Subcutaneous abdominal adipose tissue (tissue), 5 donors: ENCODE data around the gene CTBS.
A peak's percentile ranks its signal among the peaks of the same experiment; 100 is the strongest.
"Not testable (repeated sequence)": the region's sequence is repeated elsewhere in the genome, so short reads cannot be mapped to it uniquely, and the experiment has no call there.

Experiments
- H3K27ac ChIP-seq: one replicate; pipeline ENCODE4 v1.7.0; 2013; ENCODE audit warnings: low read depth, mild to moderate bottlenecking, inconsistent platforms, low read length, moderate library complexity
- H3K27me3 ChIP-seq, 5 donors: one replicate each; pipeline ENCODE4 v1.7.0; 2013; ENCODE audit warnings: low read length in 5 of 5, inconsistent platforms in 1 of 5; ENCODE audit not compliant: control insufficient read depth in 5 of 5, insufficient read depth in 4 of 5
- H3K36me3 ChIP-seq, 5 donors: one replicate each; pipeline ENCODE4 v1.7.0; 2013; ENCODE audit warnings: low read length in 5 of 5; ENCODE audit not compliant: control insufficient read depth in 5 of 5, insufficient read depth in 5 of 5
- H3K4me1 ChIP-seq, 5 donors: one replicate each; pipeline ENCODE4 v1.7.0; 2013; ENCODE audit warnings: low read length in 5 of 5, mild to moderate bottlenecking in 3 of 5, moderate library complexity in 1 of 5; ENCODE audit not compliant: control insufficient read depth in 5 of 5, insufficient read depth in 5 of 5
- H3K4me3 ChIP-seq, 5 donors: one replicate each; pipeline ENCODE4 v1.7.0; 2013; ENCODE audit warnings: low read length in 5 of 5, low read depth in 1 of 5
- H3K9ac ChIP-seq, 5 donors: one replicate each; pipeline ENCODE4 v1.7.0; 2013; ENCODE audit warnings: low read length in 5 of 5, mild to moderate bottlenecking in 4 of 5, moderate library complexity in 3 of 5
- H3K9me3 ChIP-seq, 5 donors: one replicate each; pipeline ENCODE4 v1.7.0; 2013; ENCODE audit warnings: low read length in 5 of 5; ENCODE audit not compliant: control insufficient read depth in 5 of 5
- donor health status: healthy.
- donor health status: healthy.
- donor health status: healthy.
- donor health status: healthy.
- donor health status: healthy.

Gene CTBS

DNA sequence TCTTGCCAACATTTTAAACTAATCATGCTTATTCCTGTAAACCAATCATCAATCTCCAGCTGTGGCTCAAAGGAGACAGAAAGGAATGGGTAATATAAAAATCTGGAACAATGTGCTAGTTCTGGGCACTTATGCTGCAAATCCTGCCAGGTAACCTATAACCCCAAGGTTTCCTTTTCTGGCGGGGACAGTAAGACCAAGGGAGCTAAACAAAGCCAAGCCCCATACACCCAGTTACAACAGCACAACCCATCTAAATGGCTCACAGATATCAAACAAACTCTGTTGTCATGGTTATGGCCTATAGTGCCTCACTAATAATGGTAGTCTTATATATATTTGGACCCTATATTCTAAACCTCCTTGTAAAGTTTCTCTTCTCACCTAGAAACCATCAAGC, 36.9 kb upstream of the CTBS start:
- Histone ChIP-seq H3K27me3 (no peaks in the 10 kb centered on the region), H3K4me1 (no peaks in the 10 kb centered on the region), H3K36me3 (no peaks in the 10 kb centered on the region), H3K9me3 (peaks cover 0 to 5% (median 2%) of the 10 kb centered on the region in 5 donors), H3K27ac (no peak overlapping the region), H3K4me3 (no peak overlapping the region), H3K9ac (no peak overlapping the region)

DNA sequence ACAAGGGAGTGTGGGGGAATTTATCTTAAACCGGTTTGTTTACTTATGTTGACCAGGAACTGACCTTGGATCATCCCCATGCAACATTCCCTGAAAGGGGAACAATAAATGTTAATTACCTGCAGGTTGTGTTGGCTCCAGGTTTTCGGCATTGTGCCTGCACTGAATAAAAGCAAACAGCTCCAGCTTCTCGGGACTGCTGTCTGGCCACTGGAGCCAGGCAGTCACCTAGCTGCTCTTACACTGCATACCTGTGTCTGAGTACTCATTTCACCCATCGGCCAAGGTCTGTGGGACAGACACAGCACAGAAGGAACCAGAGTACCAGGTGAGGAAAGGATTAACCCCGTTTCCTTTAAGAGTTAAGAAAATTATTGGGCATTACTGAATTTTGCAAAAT, 32.7 kb upstream of the CTBS start:
- H3K4me1 ChIP-seq: peaks cover 0 to 7% (median 3%) of the 10 kb centered on the region in 5 donors
- H3K9ac ChIP-seq: no peak overlapping the region
- H3K9me3 ChIP-seq: peaks cover 0 to 15% (median 8%) of the 10 kb centered on the region in 5 donors
- no peak overlapping the region for H3K4me3 ChIP-seq
- H3K36me3 ChIP-seq: no peaks in the 10 kb centered on the region
- H3K27ac ChIP-seq: no peak overlapping the region
- H3K27me3 ChIP-seq: no peaks in the 10 kb centered on the region

DNA sequence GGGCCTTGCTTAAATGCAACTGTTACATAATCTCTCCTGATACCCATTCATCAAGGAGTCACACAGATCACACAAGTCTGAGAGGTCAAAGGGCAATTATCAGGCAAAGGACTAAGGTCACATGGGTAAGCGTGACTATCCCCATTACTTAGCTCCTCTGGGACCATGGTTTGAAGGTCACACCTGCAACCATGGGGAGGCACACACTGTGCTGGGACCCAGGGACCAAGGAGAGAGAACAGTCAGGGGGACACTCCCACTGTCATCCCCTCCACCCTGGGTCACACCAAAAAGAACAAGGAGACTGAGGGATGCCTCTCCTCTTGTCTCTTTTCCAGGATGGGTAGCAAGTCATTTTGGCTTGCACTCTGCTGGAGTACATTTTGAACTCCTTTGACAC, 30.9 kb upstream of the CTBS start:
- Histone ChIP-seq H3K9me3 (peaks cover 0 to 15% (median 8%) of the 10 kb centered on the region in 5 donors), H3K27me3 (no peaks in the 10 kb centered on the region), H3K4me1 (peaks cover 0 to 7% (median 3%) of the 10 kb centered on the region in 5 donors), H3K27ac (no peak overlapping the region), H3K9ac (no peak overlapping the region), H3K4me3 (peak overlapping the region in 1 of 5 donors; percentile 8), H3K36me3 (no peaks in the 10 kb centered on the region)

- Histone ChIP-seq H3K4me1 (peaks cover 0 to 7% (median 3%) of the 10 kb centered on the region in 5 donors), H3K9ac (peak overlapping the region in 1 of 5 donors; percentile 4), H3K36me3 (no peaks in the 10 kb centered on the region), H3K9me3 (peaks cover 0 to 15% (median 8%) of the 10 kb centered on the region in 5 donors), H3K27ac (peak overlapping the region; percentile 50), H3K27me3 (no peaks in the 10 kb centered on the region), H3K4me3 (peak overlapping the region; percentile 20 to 64 (median 51))
Measured at GRCh38 chr1:84603941-84604830, 29.9 kb upstream of the CTBS start.

DNA sequence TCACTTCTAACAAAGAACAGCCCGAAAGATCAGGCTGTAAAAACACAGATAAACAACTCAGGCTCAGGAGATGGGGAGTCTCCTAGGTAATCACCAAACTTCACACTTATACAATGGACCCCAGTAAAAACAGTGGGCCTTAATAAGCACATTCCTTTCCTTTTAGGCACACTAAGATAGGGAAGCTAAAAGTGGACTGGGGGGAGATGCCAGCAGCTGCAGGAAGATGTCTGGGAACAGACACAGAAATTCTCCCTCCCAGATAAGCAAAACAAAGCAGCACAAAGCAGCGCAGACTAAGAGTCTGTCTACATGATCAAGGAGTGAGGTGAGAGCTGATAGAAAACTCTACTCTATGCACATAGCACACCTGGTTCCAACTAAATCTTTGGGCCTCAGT, 29.0 kb upstream of the CTBS start:
- Histone ChIP-seq H3K36me3 (no peaks in the 10 kb centered on the region), H3K4me3 (no peak overlapping the region), H3K4me1 (peaks cover 0 to 7% (median 3%) of the 10 kb centered on the region in 5 donors), H3K27me3 (no peaks in the 10 kb centered on the region), H3K27ac (peak overlapping the region; percentile 29), H3K9me3 (peaks cover 0 to 15% (median 8%) of the 10 kb centered on the region in 5 donors), H3K9ac (no peak overlapping the region)

GRCh38 chr1:84600796-84601195, 26.6 kb upstream of the CTBS start:
- Histone ChIP-seq H3K4me1 (peaks cover 0 to 7% (median 3%) of the 10 kb centered on the region in 5 donors), H3K27ac (no peak overlapping the region)

DNA sequence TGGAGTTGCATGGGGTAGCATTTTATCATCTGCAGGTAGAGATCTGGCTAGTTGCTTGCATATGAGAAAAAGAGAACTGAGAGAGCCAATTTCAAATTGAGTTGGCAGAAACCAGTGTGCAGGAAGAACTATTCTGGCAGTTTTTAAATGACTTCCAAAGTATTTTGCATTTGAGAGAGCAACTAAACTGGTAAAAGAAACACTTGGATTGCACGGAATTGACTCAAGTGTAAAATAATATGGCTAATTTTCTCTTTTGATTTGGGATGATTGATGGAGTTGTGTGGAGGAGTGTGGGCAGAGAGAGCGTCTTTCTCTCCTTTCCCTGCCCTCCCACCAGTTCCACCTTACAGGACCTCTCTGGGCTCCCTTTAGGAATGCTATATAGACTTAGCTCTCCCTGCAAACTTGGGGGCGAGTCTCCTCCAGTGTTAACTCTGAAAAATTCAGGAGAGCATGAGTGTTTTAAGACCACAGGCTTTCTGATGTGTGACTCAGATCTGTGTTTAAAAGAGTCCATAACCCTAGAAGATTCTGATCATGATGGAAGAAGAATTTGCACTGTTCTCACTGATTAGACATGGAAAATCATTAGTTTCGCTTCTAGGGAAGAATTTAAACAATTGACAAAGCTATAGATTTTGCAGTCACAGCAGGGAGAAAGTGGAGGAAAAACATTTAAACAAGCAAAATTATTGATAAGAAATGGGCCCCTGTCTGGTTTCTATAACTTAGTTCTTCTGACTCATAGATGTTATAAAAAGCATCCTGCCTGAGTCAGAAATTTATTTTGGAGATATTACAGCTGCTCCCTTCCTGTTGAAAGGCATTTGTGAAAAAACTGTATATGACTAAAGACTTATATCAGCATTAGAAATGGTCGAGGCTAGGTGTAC, 24.9 kb upstream of the CTBS start:
- Histone ChIP-seq H3K4me3 (no peak overlapping the region), H3K9me3 (no peaks in the 10 kb centered on the region), H3K27me3 (no peaks in the 10 kb centered on the region), H3K4me1 (peaks cover 0 to 2% (median under 1%) of the 10 kb centered on the region in 5 donors), H3K9ac (no peak overlapping the region), H3K36me3 (no peaks in the 10 kb centered on the region), H3K27ac (no peak overlapping the region)

More at GRCh38 chr1:84600796-84601195, 26.6 kb upstream of the CTBS start:
- Histone ChIP-seq H3K27me3 (no peaks in the 10 kb centered on the region), H3K4me3 (no peak overlapping the region), H3K9ac (no peak overlapping the region), H3K36me3 (no peaks in the 10 kb centered on the region), H3K9me3 (peaks cover 0 to 15% (median 5%) of the 10 kb centered on the region in 5 donors)

DNA sequence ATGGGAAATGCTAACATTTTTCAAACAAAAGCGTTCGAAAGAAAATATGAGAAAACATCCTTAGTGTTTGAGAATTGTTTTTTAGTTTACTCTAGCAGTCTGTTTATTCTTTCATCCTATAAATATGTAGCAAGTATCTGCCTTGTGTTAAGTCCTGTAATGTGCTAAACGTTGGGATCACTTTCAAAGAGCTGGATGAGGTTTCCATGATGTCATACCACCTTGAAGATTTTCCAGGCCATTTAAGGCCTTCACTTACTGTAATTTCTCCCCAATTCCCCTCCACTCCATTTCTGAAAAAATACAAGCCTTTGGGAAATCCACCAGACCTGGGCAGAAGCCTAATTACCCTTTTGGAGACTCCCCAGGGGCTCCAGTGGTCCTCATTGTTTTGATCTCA, 24.2 kb upstream of the CTBS start:
- no peaks in the 10 kb centered on the region for H3K27me3 ChIP-seq
- no peaks in the 10 kb centered on the region for H3K4me1 ChIP-seq
- H3K9ac ChIP-seq: no peak overlapping the region
- H3K27ac ChIP-seq: no peak overlapping the region
- H3K4me3 ChIP-seq: no peak overlapping the region
- no peaks in the 10 kb centered on the region for H3K36me3 ChIP-seq
- no peaks in the 10 kb centered on the region for H3K9me3 ChIP-seq

- H3K4me3 ChIP-seq: no peak overlapping the region
- no peaks in the 10 kb centered on the region for H3K36me3 ChIP-seq
- no peak overlapping the region for H3K27ac ChIP-seq
- no peaks in the 10 kb centered on the region for H3K4me1 ChIP-seq
- no peak overlapping the region for H3K9ac ChIP-seq
- H3K9me3 ChIP-seq: no peaks in the 10 kb centered on the region
- no peaks in the 10 kb centered on the region for H3K27me3 ChIP-seq
Measured at GRCh38 chr1:84597011-84597410, 22.8 kb upstream of the CTBS start.

- H3K36me3 ChIP-seq, H3K9me3 ChIP-seq, H3K27ac ChIP-seq, H3K9ac ChIP-seq, H3K4me1 ChIP-seq, H3K27me3 ChIP-seq, H3K4me3 ChIP-seq: not testable (repeated sequence)
Measured at GRCh38 chr1:84594959-84595358, 20.7 kb upstream of the CTBS start.
